HG03175 (cell line): ENCODE results near the gene THSD7B.
"Not testable (repeated sequence)": the region's sequence is repeated elsewhere in the genome, so short reads cannot be mapped to it uniquely, and the experiment has no call there.

ENCODE experiments used
- ATAC-seq: cut with Tn5 transposase; IDR thresholded peaks from one replicate; pipeline ENCODE4 v1.9.1; 2021; ENCODE audit warnings: mild to moderate bottlenecking, moderate library complexity; ENCODE audit not compliant: unreplicated experiment

The THSD7B gene

DNA sequence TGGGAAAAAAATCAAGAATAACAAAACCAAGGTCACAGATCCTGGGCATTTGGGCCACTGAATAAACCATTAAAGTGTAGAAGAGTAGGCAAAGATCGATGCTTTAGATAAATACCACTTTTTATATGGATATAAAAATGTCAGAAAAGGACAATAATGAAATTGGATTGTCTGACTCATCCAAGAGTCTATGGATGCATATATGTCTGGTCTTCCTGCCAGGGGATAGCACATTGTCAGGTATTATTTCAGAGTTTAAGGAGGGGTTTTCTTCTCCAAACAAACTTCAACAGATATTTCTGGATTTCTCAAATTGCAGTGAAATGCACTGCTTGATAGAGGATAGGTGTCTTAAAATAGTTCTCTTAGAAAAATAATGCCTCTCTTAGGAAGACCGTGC is 466.7 kb downstream of the THSD7B start:
- ATAC-seq = no peak

- no peak for ATAC-seq
These were observed 467.7 kb downstream of the THSD7B start for GRCh38 chr2:137233091-137233490.

DNA sequence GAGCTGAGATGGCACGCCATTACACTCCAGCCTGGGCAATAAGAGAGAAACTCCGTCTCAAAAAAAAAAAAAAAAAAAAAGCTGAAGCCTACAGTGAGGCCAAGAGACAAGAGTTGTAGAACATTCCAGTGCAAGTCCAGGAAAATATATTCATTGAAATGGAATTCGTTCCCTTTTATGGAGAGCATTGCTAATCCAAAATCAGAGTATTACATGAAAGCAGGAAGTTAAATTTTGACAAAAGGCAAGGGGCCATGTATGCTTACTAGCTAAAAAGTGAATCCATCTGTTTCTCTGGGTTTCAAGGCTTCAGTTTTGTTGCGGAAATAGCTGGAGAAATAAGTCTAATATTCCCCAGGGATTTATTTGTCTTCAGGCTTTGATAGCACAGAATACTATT is 471.7 kb downstream of the THSD7B start:
- ATAC-seq = no peak

- ATAC-seq = no peak
These were observed 472.7 kb downstream of the THSD7B start for GRCh38 chr2:137238065-137238464.

DNA sequence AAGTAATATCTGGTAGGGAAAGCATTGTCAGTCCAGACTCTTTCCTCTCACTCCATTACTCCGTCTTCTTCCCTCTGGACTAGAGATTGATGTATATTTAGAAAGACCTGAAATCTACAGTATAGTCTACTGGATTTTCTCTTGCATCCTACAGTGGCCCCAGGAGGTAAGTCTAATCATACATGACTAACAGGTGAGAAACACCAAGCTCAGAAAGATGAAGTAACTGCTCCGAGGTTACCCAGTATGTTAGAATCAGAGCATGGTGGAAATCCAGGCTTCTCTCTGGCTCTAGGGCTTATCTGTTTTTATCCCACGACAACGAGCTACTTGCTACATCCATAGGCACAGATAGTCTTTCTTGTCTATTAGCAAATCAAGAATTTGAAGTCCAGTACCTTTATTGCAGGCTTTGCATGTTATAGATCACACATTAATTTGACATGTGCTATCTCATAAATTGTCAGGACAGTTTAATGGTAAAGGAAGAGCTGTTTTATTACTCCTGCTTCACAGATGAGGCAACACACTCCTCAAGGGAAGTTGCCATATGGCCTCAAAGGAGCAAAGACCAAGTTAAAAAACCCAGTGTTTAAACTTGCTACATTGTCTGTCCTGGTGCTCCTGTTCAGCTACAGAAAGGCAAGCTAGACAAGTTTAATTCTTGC is 484.3 kb downstream of the THSD7B start:
- ATAC-seq = no peak

DNA sequence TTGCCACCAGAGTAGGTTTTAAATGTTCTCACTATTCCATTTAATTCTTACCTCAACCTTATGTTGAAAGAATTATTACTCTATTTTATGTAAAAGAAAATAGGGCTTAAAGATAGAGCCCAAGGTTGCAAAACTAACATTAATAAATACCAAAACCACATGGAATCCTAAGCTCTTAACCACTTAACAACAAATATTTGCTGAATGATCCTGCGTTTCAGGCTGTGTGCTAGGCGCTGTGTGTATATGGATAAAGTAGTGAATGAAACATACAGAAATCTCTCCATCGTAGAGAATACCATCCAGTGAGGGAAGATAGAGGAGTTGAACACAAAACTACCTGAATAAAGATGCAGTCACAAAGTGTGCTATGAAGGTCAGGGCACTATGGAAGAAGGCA is 485.1 kb downstream of the THSD7B start:
- ATAC-seq = no peak

DNA sequence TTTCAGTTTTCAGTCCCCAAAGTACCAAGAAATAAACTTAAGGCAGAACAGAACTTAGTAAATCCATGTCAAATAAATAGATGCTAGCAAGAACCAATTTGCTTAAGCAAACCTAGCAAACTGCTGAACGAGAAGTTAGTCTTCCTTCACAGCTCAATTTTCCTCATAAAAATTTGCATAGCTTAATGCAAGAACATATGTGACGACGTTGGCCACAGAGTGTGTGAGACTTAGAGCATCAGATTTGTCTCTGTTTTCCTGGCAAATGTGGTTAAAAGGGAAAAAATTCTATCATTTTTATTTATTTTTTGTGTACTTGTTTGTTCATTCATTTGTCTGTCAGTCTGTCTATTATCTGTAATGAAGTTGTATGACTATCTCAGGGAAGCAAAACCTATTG is 485.7 kb downstream of the THSD7B start:
- no peak for ATAC-seq

GRCh38 chr2:137252934-137253333 is 487.6 kb downstream of the THSD7B start:
- no peak for ATAC-seq

- ATAC-seq = no peak
These were observed 488.7 kb downstream of the THSD7B start for GRCh38 chr2:137254052-137254451.

DNA sequence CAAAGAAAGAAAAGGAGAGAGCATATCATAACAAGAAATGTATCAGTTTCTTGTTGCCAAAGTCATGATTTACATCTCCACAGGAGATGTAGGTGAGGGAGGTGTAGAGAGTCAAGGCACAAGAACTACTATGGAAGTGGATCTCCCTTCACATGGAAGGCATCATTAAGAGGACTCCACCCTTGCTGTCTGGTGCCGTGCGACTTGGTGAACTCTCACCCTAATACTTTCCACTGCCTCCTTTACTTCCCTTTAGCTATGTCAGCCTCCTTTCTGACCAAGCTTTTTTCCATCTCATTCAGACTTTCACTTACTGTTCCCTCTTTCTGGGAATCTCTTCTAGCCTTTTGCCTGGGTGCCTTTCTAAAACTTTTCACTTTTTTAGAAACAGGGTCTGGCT is 490.0 kb downstream of the THSD7B start:
- ATAC-seq = no peak

DNA sequence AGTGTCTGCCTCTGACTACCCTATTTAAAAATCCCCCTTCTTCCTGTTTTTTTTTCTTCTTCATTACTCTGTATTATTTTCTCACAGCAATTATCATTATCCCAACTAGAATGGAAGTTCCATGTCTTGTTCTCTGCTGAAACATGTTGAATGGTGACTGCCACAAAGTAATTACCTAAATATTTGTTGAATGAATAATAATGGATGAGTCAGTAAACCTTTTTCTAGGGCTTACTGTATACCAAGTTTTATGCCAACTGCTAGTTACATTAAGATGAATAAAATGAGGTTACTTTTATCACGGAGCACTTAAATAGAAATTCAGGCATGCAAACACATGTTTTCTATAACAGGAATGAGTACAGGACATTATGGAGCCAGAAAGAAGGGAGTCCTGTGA is 490.6 kb downstream of the THSD7B start:
- ATAC-seq = no peak

GRCh38 chr2:137261881-137262585 is 496.7 kb downstream of the THSD7B start:
- ATAC-seq = no peak

DNA sequence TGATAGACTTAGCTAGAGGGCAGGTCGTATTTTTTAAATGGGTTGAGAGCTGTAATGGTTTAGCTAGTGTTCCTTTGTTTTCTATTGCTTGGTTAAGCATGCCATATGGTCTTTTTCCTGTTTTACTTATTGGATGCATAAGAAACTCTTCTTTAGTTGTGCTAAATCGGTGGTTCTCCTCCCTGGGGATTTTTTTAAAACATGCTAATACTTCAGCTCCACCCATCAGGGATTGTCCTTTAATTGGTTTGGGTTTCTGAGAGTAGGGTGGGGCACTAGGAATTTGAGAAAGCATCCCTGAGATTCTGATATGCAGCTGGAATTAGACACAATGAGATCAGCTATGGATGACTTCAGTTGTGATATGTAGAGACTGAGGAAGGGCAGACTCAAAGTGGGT is 497.2 kb downstream of the THSD7B start:
- no peak for ATAC-seq

DNA sequence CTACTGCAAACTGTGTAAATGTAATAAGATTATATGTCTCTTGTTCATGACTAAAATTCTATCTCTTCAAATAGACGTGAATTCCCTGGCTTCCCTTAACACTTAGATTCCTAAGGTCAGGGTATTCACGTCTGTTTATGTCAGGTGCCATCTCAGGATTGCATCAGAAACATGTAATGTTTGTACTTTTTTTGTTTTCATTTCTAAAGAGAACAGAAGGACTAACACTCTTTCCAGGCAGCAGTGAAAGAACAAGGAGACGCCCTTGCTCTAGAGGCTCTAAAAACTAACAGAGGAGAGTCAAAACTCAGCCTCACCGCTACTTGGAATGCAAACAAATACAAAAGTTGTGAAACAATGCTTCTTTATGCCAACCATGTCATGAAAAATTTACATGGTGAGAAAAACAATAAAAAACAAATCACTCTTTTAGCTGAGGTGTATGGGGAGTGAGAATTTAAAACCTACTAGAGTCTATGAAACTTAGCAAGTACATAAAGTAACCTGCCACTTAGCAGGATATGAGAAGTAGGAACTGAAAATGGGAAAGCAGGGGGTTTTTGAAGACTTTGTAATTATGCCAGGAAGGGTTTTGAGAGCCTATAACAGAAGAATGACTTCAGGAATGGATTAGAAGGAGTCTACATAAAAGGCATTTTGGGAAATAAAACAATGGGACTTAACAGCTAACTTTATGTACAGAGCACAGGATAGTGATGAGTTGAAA is 522.7 kb downstream of the THSD7B start:
- ATAC-seq = no peak

GRCh38 chr2:137291836-137292570 is 526.7 kb downstream of the THSD7B start:
- no peak for ATAC-seq

DNA sequence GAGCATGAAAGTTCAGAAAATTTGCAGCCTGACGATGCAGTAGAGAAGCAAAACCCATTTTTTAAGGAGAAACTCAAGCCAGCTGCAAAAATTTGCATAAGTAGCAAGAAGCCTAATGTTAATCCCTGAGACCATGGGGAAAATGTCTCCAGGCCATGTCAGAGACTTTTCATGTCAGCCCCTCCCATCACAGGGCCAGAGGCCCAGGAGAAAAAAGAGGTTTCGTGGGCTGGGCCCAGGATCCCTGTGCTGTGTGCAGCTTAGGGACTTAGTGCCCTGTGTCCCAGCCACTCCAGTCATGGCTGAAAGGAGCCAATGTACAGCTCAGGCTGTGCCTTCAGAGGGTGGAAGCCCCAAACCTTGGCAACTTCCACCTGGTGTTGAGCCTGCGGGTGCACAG is 533.0 kb downstream of the THSD7B start:
- no peak for ATAC-seq

DNA sequence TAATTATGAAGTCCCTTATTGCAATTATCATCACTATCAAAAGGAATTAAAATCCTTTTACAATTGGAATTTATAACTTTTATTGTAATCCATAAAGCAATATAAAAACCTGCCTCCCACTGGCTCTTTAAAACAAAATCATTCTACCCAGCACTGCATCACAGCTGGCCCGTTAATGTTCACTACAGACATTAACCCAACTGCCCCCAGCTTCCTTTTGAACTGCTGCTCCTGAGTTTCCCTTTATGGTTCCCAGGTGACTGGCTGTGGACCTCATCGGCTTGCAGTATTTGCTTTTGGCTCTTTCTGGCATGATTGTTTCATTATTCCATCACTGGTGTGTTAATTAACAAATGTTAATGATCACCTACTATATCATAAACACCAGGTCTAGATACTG is 535.6 kb downstream of the THSD7B start:
- ATAC-seq = no peak

- no peak for ATAC-seq
These were observed 537.6 kb downstream of the THSD7B start for GRCh38 chr2:137302957-137303356.

DNA sequence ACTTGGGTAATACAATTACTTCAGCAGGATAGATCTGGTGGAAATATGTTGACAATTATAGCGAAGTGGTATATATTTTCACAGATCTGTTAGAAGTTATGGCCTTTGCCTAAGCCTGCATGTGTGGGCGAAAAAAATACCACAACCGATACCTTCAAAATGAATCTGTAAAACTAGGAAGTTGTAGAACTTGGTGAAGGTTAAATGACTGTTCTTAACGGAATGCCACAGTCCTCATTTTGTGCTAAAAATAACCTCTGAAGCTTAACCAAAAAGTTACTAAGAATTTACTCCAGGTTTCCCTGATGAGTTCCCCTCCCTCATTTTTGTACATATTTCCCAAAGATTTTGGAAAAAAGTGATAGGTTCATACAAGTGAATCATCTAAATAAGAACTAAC is 550.7 kb downstream of the THSD7B start:
- no peak for ATAC-seq

GRCh38 chr2:137321566-137321965 is 556.2 kb downstream of the THSD7B start:
- no peak for ATAC-seq

GRCh38 chr2:137331562-137331961 is 566.2 kb downstream of the THSD7B start:
- not testable (repeated sequence) for ATAC-seq
